Measurements from ENCODE around the gene UFD1. TPM values are rescaled to one million over a fixed set of nuclear protein-coding genes. Genes with fewer than 3 reads are reported as not detected.

UFD1 gene
- polyA plus RNA-seq, 3 donors: 57.0 to 82.5 (median 68.5) TPM

DNA sequence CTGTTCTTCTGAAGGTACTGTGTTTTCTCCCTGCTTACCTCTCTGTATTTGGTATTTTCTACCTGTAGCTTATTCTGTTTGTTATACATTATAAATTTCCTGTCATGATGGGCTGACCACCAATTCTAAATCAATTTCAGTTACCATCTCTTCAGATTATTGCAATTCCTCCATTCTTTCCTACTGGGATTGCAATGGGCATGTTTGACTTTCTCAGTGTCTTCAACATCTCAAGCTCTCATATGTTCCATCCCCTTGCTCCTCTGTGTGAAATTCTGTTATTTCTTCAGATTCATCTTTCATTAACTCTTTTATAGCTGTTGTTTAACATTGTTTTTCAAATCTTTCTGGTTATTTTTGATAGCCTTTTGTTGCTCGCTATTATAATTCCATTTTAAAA lies 16.0 kb downstream of the UFD1 start:
- H3K27me3 Mint-ChIP-seq (ENCODE audit: low read depth in 3 of 3): peaks cover 0 to 2% (median 0%) of the 10 kb centered on the region in 3 donors
- no peak overlapping the region for H3K4me2 ChIP-seq (replicated peaks; ENCODE audit: extremely low read depth, low read length, poor library complexity, severe bottlenecking)
- H3K36me3 Mint-ChIP-seq: peaks cover 74 to 88% of the 10 kb centered on the region in 2 donors

GRCh38 chr22:19461506-19461905 lies 17.5 kb downstream of the UFD1 start:
- no peaks in the 10 kb centered on the region for H3K4me1 ChIP-seq (ENCODE audit: control insufficient read depth in 1 of 2, insufficient read depth in 2 of 2, low read length in 2 of 2)
- no peak overlapping the region for H3K4me3 ChIP-seq (replicated peaks in 1 of 3; ENCODE audit: low read depth in 2 of 3, low read length in 3 of 3)
- no peak overlapping the region for H3K27ac ChIP-seq (ENCODE audit: low read depth in 1 of 2, low read length in 2 of 2)
- WGBS (ENCODE audit: insufficient coverage): no CpG with 5 or more reads among the region's 1 CpG
- no peaks in the 10 kb centered on the region for H3K4me1 Mint-ChIP-seq
- no peak overlapping the region for H3K27ac Mint-ChIP-seq
- no peak for TF ChIP-seq CTCF (IDR thresholded peaks at IDR 0.05)
- H3K36me3 Mint-ChIP-seq: peaks cover 72 to 88% of the 10 kb centered on the region in 2 donors
- intact Hi-C loops (cut with micrococcal nuclease): loop anchor here in 1 of 2 donors (10.0 kb wide), 1 partner anchor 57 kb away; no protein-coding TSS in a partner anchor
- no peaks in the 10 kb centered on the region for H3K27me3 ChIP-seq (ENCODE audit: control insufficient read depth in 2 of 2, insufficient read depth in 2 of 2, low read length in 2 of 2)
- no peaks in the 10 kb centered on the region for H3K79me2 ChIP-seq (ENCODE audit: insufficient read depth, low read length)
- DNase-seq: no peak
- no peak overlapping the region for H3K4me3 Mint-ChIP-seq
- peaks cover 67 to 99% of the 10 kb centered on the region in 2 donors for H3K36me3 ChIP-seq (replicated peaks in 1 of 2; ENCODE audit: control insufficient read depth in 1 of 2, insufficient read depth in 2 of 2, low read length in 2 of 2)
- H3K9ac ChIP-seq (ENCODE audit: insufficient read depth, low read length, poor library complexity, severe bottlenecking): no peak overlapping the region
- no peak overlapping the region for H3K4me2 ChIP-seq (replicated peaks; ENCODE audit: extremely low read depth, low read length, poor library complexity, severe bottlenecking)
- H3K9me3 ChIP-seq (replicated peaks in 1 of 2; ENCODE audit: control insufficient read depth in 1 of 2, insufficient read depth in 1 of 2, low read length in 2 of 2): no peaks in the 10 kb centered on the region
- H2AFZ ChIP-seq (ENCODE audit: insufficient read depth, low read depth, low read length, poor library complexity, severe bottlenecking): no peak overlapping the region
- peaks cover 0 to 2% (median 0%) of the 10 kb centered on the region in 3 donors for H3K27me3 Mint-ChIP-seq (ENCODE audit: low read depth in 3 of 3)
- H4K20me1 ChIP-seq (ENCODE audit: insufficient read depth, low read length): no peaks in the 10 kb centered on the region
- H3K9me3 Mint-ChIP-seq: no peaks in the 10 kb centered on the region

More for the DNA sequence above, 16.0 kb downstream of the UFD1 start:
- H3K9me3 Mint-ChIP-seq: no peaks in the 10 kb centered on the region
- no peaks in the 10 kb centered on the region for H3K4me1 Mint-ChIP-seq
- H4K20me1 ChIP-seq (ENCODE audit: insufficient read depth, low read length): no peaks in the 10 kb centered on the region
- H3K27ac ChIP-seq (ENCODE audit: low read depth in 1 of 2, low read length in 2 of 2): no peak overlapping the region
- no peaks in the 10 kb centered on the region for H3K9me3 ChIP-seq (replicated peaks in 1 of 2; ENCODE audit: control insufficient read depth in 1 of 2, insufficient read depth in 1 of 2, low read length in 2 of 2)
- intact Hi-C loops (cut with micrococcal nuclease): loop anchor here in 1 of 2 donors (10.0 kb wide), 1 partner anchor 58 kb away; no protein-coding TSS in a partner anchor
- H3K27ac Mint-ChIP-seq: peak overlapping the region in 1 of 7 donors; percentile 20
- DNase-seq: no peak
- peaks cover 70 to 99% of the 10 kb centered on the region in 2 donors for H3K36me3 ChIP-seq (replicated peaks in 1 of 2; ENCODE audit: control insufficient read depth in 1 of 2, insufficient read depth in 2 of 2, low read length in 2 of 2)
- no peaks in the 10 kb centered on the region for H3K79me2 ChIP-seq (ENCODE audit: insufficient read depth, low read length)
- no peak for TF ChIP-seq CTCF (IDR thresholded peaks at IDR 0.05)
- H2AFZ ChIP-seq (ENCODE audit: insufficient read depth, low read depth, low read length, poor library complexity, severe bottlenecking): no peak overlapping the region
- no peak overlapping the region for H3K4me3 ChIP-seq (replicated peaks in 1 of 3; ENCODE audit: low read depth in 2 of 3, low read length in 3 of 3)
- no peaks in the 10 kb centered on the region for H3K4me1 ChIP-seq (ENCODE audit: control insufficient read depth in 1 of 2, insufficient read depth in 2 of 2, low read length in 2 of 2)
- no peak overlapping the region for H3K9ac ChIP-seq (ENCODE audit: insufficient read depth, low read length, poor library complexity, severe bottlenecking)
- no CpG with 5 or more reads among the region's 1 CpG for WGBS (ENCODE audit: insufficient coverage)
- H3K27me3 ChIP-seq (ENCODE audit: control insufficient read depth in 2 of 2, insufficient read depth in 2 of 2, low read length in 2 of 2): no peaks in the 10 kb centered on the region
- H3K4me3 Mint-ChIP-seq: no peak overlapping the region

All from CD14-positive monocyte (primary cell).